ENCODE data around the gene GCN1.

GCN1 gene

GRCh38 chr12:120172053-120172452 lies 22.5 kb downstream of the GCN1 start:
- no peak for DNase-seq

DNA sequence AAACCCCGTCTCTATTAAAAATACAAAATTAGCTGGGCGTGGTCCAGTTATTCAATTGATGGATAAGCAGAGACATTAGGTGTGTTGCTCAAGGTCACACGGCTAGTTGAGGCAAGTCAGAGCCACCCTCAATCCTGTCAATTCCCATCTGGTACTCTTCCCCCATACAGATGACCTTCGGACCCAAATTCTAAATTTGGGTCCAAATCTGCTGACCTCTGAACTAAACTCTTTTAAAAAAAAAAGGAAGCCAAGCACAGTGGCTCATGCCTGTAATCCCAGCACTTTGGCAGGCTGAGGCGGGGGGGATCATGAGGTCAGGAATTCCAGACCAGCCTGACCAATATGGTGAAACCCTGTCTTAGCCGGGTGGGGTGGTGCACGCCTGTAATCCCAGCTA lies 23.9 kb downstream of the GCN1 start:
- DNase-seq = no peak

DNA sequence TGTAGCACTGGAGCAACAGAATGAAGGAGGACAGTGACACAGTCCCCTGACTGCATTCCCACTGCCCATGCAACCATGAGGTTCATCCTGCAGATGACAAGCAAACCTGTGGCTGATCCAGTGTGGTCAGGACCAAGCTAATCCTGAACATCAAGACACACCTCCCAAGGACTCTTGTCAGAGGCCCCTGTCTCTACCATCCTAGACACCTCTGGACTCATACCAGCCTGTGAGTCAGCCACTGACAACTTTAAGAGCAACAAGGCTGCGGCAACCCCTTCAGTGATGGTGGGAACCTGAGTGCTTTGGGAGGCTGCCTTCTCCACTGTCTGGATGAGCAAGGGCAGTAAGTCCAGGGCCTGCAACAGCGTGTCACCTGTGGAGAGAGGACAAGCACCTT lies 24.6 kb downstream of the GCN1 start:
- DNase-seq = no peak

- DNase-seq = no peak
Observed at GRCh38 chr12:120168337-120168736, 26.2 kb downstream of the GCN1 start.

- DNase-seq = no peak
Observed at GRCh38 chr12:120167529-120168095, 26.9 kb downstream of the GCN1 start.

DNA sequence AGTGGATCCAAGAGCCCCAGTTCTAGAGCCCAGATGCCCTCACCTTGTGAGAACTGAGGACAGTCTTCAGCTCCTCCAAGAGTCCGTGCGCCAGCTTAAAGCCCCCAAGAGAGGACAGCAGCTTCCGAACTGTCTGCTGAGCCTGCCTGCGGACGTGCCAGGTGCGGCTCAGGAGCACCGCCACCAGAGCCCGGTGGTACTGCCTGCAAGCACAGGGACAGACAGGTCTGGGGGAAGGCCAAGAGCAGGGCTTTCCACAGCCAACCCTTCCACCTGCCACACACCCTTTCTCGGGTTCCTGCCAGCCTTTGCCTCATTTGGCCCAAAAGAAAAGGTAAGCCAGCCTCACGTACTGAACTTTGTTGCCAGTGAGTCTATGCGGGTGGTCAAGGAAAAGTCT lies 30.2 kb downstream of the GCN1 start:
- no peak for DNase-seq

DNA sequence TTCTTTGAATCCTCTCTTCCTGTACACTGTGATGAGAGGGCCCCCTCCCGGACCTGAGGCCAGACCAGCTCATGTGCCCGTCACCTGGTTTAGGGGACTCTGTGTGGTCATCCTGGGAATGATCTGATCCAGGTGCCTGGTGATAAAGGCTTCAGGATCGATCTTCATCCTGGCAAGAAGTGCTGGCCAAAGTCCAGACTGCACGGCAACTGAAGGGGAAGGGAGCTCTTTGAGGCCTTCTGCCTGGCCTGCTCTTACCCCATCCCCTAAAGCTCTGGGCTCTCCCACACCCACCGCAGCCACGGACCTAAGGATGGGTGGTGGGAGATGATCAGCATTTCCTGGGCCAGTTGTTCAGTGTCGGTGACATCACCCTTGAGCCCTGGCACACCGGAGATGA lies 31.8 kb downstream of the GCN1 start:
- DNase-seq = no peak

DNA sequence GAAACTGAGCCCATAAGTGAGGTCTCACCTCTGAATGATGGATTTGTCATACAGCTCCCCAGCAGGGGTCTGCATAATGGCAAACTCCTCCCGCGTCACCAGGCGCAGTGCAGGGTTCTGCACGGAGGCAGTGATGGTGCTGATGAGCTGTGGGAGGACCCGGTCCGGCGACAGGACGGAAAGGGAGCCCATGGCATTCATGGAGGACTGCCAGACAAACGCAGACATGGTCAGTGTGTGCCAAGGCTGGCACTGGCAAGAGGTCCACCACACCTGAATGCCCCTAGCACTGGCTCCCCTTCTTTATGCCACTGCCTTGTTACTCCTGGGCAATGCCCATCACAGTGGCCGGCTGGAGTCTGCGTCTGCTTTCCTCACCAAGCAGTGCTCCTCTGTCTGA lies 32.7 kb downstream of the GCN1 start:
- DNase-seq = no peak

DNA sequence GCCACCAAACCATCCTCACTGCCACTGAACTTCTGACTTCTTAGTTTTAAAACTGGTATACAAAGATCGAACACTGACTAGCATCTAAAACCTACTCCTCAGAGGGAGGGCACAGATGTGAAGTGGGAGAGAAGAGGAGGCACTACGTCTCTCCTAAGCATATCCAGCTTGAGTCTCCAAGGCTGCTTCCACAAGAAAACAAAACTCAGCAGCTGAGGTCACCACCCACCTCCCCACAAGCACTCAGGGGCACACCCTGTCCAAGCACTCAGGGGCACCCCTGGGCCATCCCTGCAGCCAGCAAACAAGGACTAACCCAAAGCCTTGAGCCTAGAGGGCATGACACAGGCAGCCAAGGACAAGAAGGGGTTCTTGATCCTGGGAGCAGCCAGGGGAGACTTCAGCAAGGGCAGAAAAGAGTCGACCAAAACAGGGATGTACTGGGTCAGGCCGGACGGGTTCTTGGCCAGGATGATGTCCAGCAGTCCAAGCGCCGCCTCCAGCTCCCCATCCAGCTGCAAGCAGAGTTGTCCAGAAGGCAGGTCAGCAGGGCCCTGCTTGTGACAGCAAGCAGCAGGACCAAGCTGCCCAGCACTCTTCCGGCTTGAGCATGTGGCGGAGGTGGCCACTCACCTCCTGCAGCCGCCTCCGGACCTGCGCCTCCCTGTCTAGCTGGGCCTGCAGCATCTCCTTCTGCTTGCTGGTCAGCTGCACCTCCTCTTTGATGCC lies 34.8 kb downstream of the GCN1 start:
- no peak for DNase-seq

GRCh38 chr12:120158351-120158750 lies 36.2 kb downstream of the GCN1 start:
- no peak for DNase-seq

- DNase-seq = no peak
Observed at GRCh38 chr12:120157678-120158077, 36.8 kb downstream of the GCN1 start.

GRCh38 chr12:120156315-120157259 lies 37.9 kb downstream of the GCN1 start:
- DNase-seq = no peak

- DNase-seq = no peak
Observed at GRCh38 chr12:120155072-120155471, 39.4 kb downstream of the GCN1 start.

DNA sequence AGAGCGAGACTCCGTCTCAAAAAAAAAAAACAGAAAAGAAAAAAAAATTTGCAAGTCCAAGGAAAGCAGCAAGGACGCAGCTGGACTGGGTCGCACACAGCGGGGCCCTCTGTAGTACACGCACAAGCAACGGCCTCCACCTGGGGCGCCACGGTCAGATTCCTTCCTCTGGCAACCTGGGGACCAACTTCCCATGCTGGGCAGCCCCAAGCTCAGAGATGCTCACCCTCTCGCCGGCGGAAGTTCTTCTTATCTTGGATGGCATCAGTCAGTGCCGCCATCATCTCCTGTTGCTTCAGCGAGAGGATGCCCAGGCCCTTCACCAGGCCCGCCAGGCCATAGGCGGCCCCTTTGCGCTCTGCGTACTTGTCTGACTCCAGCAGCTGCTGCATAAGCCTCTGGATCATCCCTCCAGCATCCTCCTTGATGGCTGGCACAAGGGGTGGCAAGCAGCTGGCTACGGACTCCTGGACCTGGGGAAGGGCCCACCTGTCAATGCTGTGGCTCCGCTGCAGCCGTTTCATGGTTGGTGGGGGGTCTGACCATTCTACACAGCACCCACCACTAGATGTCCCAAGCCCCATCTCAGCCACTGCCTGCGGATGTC lies 43.5 kb downstream of the GCN1 start:
- DNase-seq = no peak

DNA sequence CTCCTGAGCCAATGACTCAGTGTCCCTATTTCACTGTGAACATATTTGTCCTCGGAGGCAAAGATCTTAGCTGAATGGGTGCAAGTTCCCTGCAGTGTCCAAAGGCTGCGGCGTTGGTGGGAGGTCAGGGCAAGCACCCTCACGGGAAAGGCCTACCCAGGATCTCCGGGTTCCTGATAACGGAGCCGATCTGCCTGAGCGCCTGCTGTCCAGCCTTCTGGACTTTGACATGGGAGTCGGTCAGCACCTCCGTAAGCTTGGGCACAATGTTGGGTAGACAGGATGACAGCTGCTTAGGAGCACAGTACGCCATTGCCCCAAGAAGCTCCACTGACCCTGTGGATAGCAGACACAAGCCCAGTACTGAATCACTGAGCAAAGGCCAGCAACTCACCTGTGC lies 46.5 kb downstream of the GCN1 start:
- DNase-seq = no peak

GRCh38 chr12:120145164-120145563 lies 49.4 kb downstream of the GCN1 start:
- no peak for DNase-seq

DNA sequence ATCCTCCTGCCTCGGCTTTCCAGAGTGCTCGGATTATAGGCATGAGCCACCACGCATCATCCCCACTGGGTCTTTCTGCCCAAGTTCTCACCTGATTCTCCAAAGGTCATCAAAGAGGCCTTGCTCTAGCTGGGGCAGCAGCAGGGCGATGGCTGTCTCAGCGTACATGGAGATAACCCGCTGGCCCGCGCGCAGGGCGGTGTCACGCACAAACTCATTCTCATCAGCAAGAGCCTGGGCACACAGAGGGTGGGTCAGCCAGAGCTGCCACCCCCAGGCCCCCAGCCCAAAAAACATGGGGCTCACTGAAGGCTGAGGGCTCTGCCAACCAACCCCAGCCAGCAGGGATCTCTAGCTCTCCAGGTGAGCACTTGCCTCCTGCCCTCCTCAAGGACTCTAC lies 50.3 kb downstream of the GCN1 start:
- DNase-seq = no peak

DNA sequence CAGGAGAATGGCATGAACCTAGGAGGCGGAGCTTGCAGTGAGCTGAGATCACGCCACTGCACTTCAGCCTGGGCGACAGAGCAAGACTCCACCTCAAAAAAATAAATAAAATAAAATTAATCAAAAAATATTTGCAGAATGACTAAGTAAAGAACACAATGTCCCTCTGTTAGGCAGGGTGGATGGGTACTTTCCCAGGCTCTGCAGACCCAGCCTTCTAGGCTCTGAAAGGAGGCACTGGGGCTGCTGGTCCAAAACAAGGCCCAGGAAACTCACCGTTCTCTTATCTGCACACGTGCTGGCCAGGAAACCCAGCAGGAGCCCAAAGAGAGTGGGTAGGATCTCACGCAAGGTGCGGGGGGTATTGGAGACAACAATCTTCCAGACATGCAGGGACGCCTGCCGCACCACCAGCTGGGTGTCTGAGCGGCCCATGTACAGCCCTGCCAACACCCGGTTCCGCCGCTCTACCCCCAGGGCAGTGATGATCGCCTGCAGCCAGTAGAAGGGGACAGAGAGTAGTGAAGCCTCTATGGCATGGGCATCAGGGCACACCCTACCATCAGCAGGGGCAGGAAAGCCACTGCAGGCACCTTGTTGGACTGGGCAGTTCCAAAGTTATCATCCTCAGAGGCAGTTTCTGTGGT lies 52.2 kb downstream of the GCN1 start:
- DNase-seq = no peak

DNA sequence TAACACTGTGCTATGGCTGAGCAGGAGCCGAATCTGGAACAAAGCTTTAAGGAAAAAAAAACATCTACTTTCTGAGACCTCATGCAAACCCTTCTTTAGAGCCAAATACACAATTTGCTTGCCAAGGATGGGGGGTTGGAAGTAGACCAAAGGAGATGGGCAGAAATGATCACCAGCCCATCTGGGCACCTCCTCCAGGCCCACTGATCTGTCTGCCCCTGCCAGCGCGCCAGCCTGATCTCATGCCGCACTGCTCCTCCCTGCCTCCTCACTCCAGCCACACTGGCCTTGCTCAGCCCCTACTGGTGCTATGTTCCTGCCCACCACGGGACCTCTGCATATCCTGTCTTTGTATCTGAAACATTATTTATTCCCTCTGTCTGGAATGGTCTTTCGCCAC lies 53.2 kb downstream of the GCN1 start:
- DNase-seq = no peak

DNA sequence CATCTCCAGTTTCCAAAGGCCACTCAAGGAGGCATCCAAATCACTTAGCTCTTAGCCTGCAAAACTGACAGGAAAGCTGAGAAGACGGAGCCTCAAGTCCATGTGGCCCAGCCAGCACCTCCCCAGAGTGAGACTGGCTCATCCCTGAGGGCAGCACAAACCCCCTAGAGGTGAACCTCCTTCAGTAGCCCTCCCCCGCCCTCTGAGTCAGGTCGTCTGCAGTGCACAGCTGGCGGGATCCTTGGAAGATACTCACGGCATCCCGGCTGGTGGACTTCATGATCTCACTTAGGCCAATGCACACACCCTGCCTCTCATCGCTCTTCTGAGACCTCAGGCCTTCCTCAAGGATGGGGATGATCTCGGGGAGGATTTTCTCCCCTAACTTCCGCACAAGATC lies 53.9 kb downstream of the GCN1 start:
- DNase-seq = no peak

- DNase-seq = no peak
Observed at GRCh38 chr12:120139958-120140357, 54.6 kb downstream of the GCN1 start.

DNA sequence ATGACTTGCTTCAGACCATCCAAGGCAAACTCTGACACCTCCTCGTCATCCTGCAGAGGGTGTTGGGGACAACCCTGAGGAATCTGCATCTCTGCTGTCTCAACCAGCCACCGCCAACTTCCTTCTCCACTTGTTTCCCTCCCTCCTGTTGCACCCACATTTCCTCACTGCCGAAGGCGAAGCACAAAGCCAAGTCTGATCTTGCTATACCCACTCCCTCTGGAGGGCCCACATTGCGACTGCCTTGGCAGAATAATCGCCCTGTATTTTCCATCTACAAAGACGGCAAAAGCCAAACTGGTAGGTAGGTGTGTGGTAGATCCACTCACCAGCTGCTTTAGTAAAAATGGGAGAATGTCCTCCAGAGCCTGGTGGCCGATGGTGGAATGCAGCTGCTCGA lies 56.1 kb downstream of the GCN1 start:
- no peak for DNase-seq

DNA sequence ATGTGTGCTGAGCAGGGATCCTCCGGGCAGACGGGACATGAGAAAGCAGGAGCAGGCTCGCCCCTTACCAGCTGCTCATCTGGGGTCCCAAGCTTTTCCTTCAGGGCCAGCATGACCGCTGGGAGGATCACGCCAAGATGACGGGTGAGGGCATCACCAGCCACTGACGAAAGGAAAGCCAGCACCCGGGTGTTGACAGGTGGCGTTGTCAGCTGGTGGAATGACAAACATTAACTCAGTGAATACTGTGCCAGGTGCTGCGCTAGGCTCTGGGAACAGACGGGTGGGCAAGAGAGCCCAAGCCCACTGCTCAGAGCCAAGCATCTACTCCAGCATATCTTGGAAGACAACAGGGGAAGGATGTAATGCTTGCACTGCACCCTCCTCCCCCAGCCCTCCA lies 56.7 kb downstream of the GCN1 start:
- DNase-seq = no peak

All from activated CD8-positive, alpha-beta memory T cell treated with anti-CD3 and anti-CD28 coated beads for 24 hours (primary cell).